ENCODE measurements around the gene NCSTN.

- no peak for TF ChIP-seq CTCF (IDR thresholded peaks at IDR 0.05)
- no peak for TF ChIP-seq ZFX (IDR thresholded peaks at IDR 0.05; ENCODE audit: borderline replicate concordance)
Observed at GRCh38 chr1:160346958-160347357, 3.8 kb downstream of the NCSTN start.
